Measurements from ENCODE around the gene IMMT.
A peak's percentile ranks its signal among the peaks of the same experiment; 100 is the strongest.

Gene IMMT

GRCh38 chr2:86226070-86226469 lies 30.8 kb upstream of the IMMT start:
- no peak for DNase-seq (ENCODE audit: low spot score)

GRCh38 chr2:86225581-86225980 lies 30.3 kb upstream of the IMMT start:
- no peak for DNase-seq (ENCODE audit: low spot score)

- no peak for DNase-seq (ENCODE audit: low spot score)
These were observed 29.5 kb upstream of the IMMT start for GRCh38 chr2:86224645-86225355.

GRCh38 chr2:86223927-86224560 lies 28.8 kb upstream of the IMMT start:
- DNase-seq (ENCODE audit: low spot score) = no peak

- peak; percentile 81 for DNase-seq (ENCODE audit: low spot score)
These were observed 28.1 kb upstream of the IMMT start for GRCh38 chr2:86223140-86223926.

- DNase-seq (ENCODE audit: low spot score) = peak; percentile 58
These were observed 25.9 kb upstream of the IMMT start for GRCh38 chr2:86221066-86221684.

- DNase-seq (ENCODE audit: low spot score) = no peak
These were observed 24.6 kb upstream of the IMMT start for GRCh38 chr2:86219896-86220295.

GRCh38 chr2:86218124-86218523 lies 22.9 kb upstream of the IMMT start:
- DNase-seq (ENCODE audit: low spot score) = no peak

GRCh38 chr2:86216575-86217555 lies 21.6 kb upstream of the IMMT start:
- DNase-seq (ENCODE audit: low spot score) = peak; percentile 60

GRCh38 chr2:86214503-86214832 lies 19.2 kb upstream of the IMMT start:
- no peak for DNase-seq (ENCODE audit: low spot score)

GRCh38 chr2:86213699-86214502 lies 18.6 kb upstream of the IMMT start:
- no peak for DNase-seq (ENCODE audit: low spot score)

GRCh38 chr2:86213056-86213455 lies 17.8 kb upstream of the IMMT start:
- no peak for DNase-seq (ENCODE audit: low spot score)

- no peak for DNase-seq (ENCODE audit: low spot score)
These were observed 16.5 kb upstream of the IMMT start for GRCh38 chr2:86211796-86212188.

- DNase-seq (ENCODE audit: low spot score) = no peak
These were observed 16.0 kb upstream of the IMMT start for GRCh38 chr2:86211033-86211795.

GRCh38 chr2:86204458-86204857 lies 9.2 kb upstream of the IMMT start:
- no peak for DNase-seq (ENCODE audit: low spot score)

GRCh38 chr2:86203614-86204013 lies 8.4 kb upstream of the IMMT start:
- DNase-seq (ENCODE audit: low spot score) = no peak

- no peak for DNase-seq (ENCODE audit: low spot score)
These were observed 7.4 kb upstream of the IMMT start for GRCh38 chr2:86202702-86203101.

- no peak for DNase-seq (ENCODE audit: low spot score)
These were observed 7.1 kb upstream of the IMMT start for GRCh38 chr2:86202336-86202692.

GRCh38 chr2:86201671-86202335 lies 6.5 kb upstream of the IMMT start:
- DNase-seq (ENCODE audit: low spot score) = peak; percentile 31

Data from GM03348 (cell line).